SK-N-MC (cell line): ENCODE results near the gene URAD.

ENCODE experiments used
- EZH2 ChIP-seq: fragments of 200-600 bp; sonication (generic); IDR thresholded peaks from one replicate; pipeline ENCODE4 v1.6.1; 2017; ENCODE audit warnings: antibody characterized with exemption
- FOXP2 ChIP-seq: optimal IDR thresholded peaks from 2 replicates; pipeline ENCODE3; 2011; ENCODE audit warnings: mild to moderate bottlenecking, moderate library complexity; ENCODE audit not compliant: insufficient read depth; ENCODE audit errors: extremely low read length, control extremely low read depth
- POLR2AphosphoS5 ChIP-seq: IDR thresholded peaks from 2 replicates; pipeline ENCODE4 v1.6.1; 2012; ENCODE audit warnings: mild to moderate bottlenecking, low read depth, low read length, borderline replicate concordance

- no peak for TF ChIP-seq POLR2AphosphoS5
- no peak for TF ChIP-seq EZH2
- TF ChIP-seq FOXP2, result no peak
Measured at GRCh38 chr13:28026508-28026907, 38.0 kb upstream of the URAD start.
